MM.1S (cell line): ENCODE data around the gene CTTNBP2NL.

Source experiments
- DNase-seq: peaks from one replicate; pipeline ENCODE4 v3.0.0-alpha.2; 2015
- H2AFZ ChIP-seq: fragments of 300-600 bp; sonication (generic); 2 replicates; pipeline ENCODE4 v1.6.0; 2016; ENCODE audit warnings: antibody characterized with exemption, low read length
- H3F3A ChIP-seq: fragments of 300-600 bp; sonication (generic); 2 replicates; pipeline ENCODE4 v1.6.1; 2016; ENCODE audit warnings: mild to moderate bottlenecking, antibody characterized with exemption, low read length, moderate library complexity, mixed read lengths; ENCODE audit not compliant: insufficient read depth
- H3K27ac ChIP-seq: fragments of 300-600 bp; sonication (generic); 2 replicates; pipeline ENCODE4 v1.5.1; 2016; ENCODE audit warnings: mild to moderate bottlenecking, low read length
- H3K27me3 ChIP-seq: fragments of 300-600 bp; sonication (generic); replicated peaks from 2 replicates; pipeline ENCODE4 v1.6.0; 2016; ENCODE audit warnings: low read length; ENCODE audit not compliant: insufficient read depth
- H3K36me3 ChIP-seq: fragments of 300-600 bp; sonication (generic); replicated peaks from 2 replicates; pipeline ENCODE4 v1.6.1; 2016; ENCODE audit warnings: mild to moderate bottlenecking, low read length, mixed read lengths; ENCODE audit not compliant: insufficient read depth
- H3K4me1 ChIP-seq: fragments of 300-600 bp; sonication (generic); 2 replicates; pipeline ENCODE4 v1.6.1; 2016; ENCODE audit warnings: low read length, mixed read lengths
- H3K4me2 ChIP-seq: fragments of 300-600 bp; sonication (generic); 2 replicates; pipeline ENCODE4 v1.6.0; 2016; ENCODE audit warnings: low read depth, low read length
- H3K4me3 ChIP-seq: fragments of 300-600 bp; sonication (generic); 2 replicates; pipeline ENCODE4 v1.5.1; 2016; ENCODE audit warnings: low read length, mixed read lengths
- H3K79me2 ChIP-seq: fragments of 300-600 bp; sonication (generic); 2 replicates; pipeline ENCODE4 v1.6.1; 2016; ENCODE audit warnings: mixed run types, low read length, mixed read lengths
- H3K9ac ChIP-seq: fragments of 300-600 bp; sonication (generic); 2 replicates; pipeline ENCODE4 v1.6.1; 2016; ENCODE audit warnings: low read length, mixed read lengths
- H3K9me2 ChIP-seq: fragments of 300-600 bp; sonication (generic); replicated peaks from 2 replicates; pipeline ENCODE4 v1.6.1; 2016; ENCODE audit warnings: mild to moderate bottlenecking, low read length, mixed read lengths; ENCODE audit not compliant: insufficient read depth
- H3K9me3 ChIP-seq: fragments of 300-600 bp; sonication (generic); replicated peaks from 2 replicates; pipeline ENCODE4 v1.6.1; 2016; ENCODE audit warnings: mild to moderate bottlenecking, low read length, mixed read lengths; ENCODE audit not compliant: insufficient read depth
- H4K20me1 ChIP-seq: fragments of 300-600 bp; sonication (generic); 2 replicates; pipeline ENCODE4 v1.6.1; 2016; ENCODE audit warnings: mild to moderate bottlenecking, low read length, moderate library complexity, mixed read lengths; ENCODE audit not compliant: insufficient read depth
- CTCF ChIP-seq: fragments of 300-600 bp; sonication (generic); IDR thresholded peaks from 2 replicates; pipeline ENCODE4 v1.5.1; 2016; ENCODE audit warnings: antibody characterized with exemption, low read length, mixed read lengths
- EZH2 ChIP-seq: fragments of 300-600 bp; sonication (generic); optimal IDR thresholded peaks from 2 replicates; pipeline ENCODE3; 2017; ENCODE audit warnings: low read depth, mild to moderate bottlenecking, antibody characterized with exemption, low read length, mixed read lengths
- EZH2phosphoT487 ChIP-seq: fragments of 300-600 bp; sonication (generic); IDR thresholded peaks from 2 replicates; pipeline ENCODE4 v1.6.1; 2018; ENCODE audit warnings: antibody characterized with exemption, low read length

Gene CTTNBP2NL

GRCh38 chr1:112470966-112471365, 75.0 kb downstream of the CTTNBP2NL start:
- no peak overlapping the region for H3K4me2 ChIP-seq
- H3K4me1 ChIP-seq, result no peaks in the 10 kb centered on the region
- no peak overlapping the region for H3K4me3 ChIP-seq
- H3K9me2 ChIP-seq, result no peaks in the 10 kb centered on the region
- H3K36me3 ChIP-seq, result no peaks in the 10 kb centered on the region
- DNase-seq, result no peak
- no peak overlapping the region for H2AFZ ChIP-seq
- H3K79me2 ChIP-seq, result no peaks in the 10 kb centered on the region
- H4K20me1 ChIP-seq, result no peaks in the 10 kb centered on the region
- TF ChIP-seq EZH2 (no peak), CTCF (no peak)
- no peaks in the 10 kb centered on the region for H3K9me3 ChIP-seq
- no peak overlapping the region for H3K9ac ChIP-seq
- no peaks in the 10 kb centered on the region for H3F3A ChIP-seq
- H3K27ac ChIP-seq, result no peak overlapping the region
- no peaks in the 10 kb centered on the region for H3K27me3 ChIP-seq

GRCh38 chr1:112472142-112472541, 76.1 kb downstream of the CTTNBP2NL start:
- no peaks in the 10 kb centered on the region for H3K27me3 ChIP-seq
- H3K36me3 ChIP-seq, result no peaks in the 10 kb centered on the region
- no peak overlapping the region for H3K4me2 ChIP-seq
- H3K9me3 ChIP-seq, result no peaks in the 10 kb centered on the region
- H4K20me1 ChIP-seq, result no peaks in the 10 kb centered on the region
- H3F3A ChIP-seq, result no peaks in the 10 kb centered on the region
- H3K4me1 ChIP-seq, result no peaks in the 10 kb centered on the region
- H3K9me2 ChIP-seq, result no peaks in the 10 kb centered on the region
- no peak overlapping the region for H3K9ac ChIP-seq
- TF ChIP-seq EZH2 (no peak), CTCF (no peak), EZH2phosphoT487 (no peak)
- H3K4me3 ChIP-seq, result no peak overlapping the region
- H2AFZ ChIP-seq, result no peak overlapping the region
- no peak for DNase-seq
- no peak overlapping the region for H3K27ac ChIP-seq
- H3K79me2 ChIP-seq, result no peaks in the 10 kb centered on the region

GRCh38 chr1:112477550-112477949, 81.5 kb downstream of the CTTNBP2NL start:
- Histone ChIP-seq H3K4me1 (no peaks in the 10 kb centered on the region), H3K4me2 (no peak overlapping the region), H3K9me2 (no peaks in the 10 kb centered on the region), H3K9ac (no peak overlapping the region), H3K79me2 (no peaks in the 10 kb centered on the region), H3K4me3 (no peak overlapping the region), H3K36me3 (no peaks in the 10 kb centered on the region), H3K27ac (no peak overlapping the region), H2AFZ (no peak overlapping the region), H3K27me3 (no peaks in the 10 kb centered on the region), H4K20me1 (no peaks in the 10 kb centered on the region), H3F3A (no peaks in the 10 kb centered on the region), H3K9me3 (no peaks in the 10 kb centered on the region)
- DNase-seq, result no peak
- no peak for TF ChIP-seq CTCF
- no peak for TF ChIP-seq EZH2
- TF ChIP-seq EZH2phosphoT487, result no peak
